Esophagus squamous epithelium (tissue), 5 donors: Measurements from ENCODE around the gene FNDC4. TPM values are rescaled to one million over a fixed set of nuclear protein-coding genes. Genes with fewer than 3 reads are reported as not detected.
A peak's percentile ranks its signal among the peaks of the same experiment; 100 is the strongest.

Source experiments
- DNase-seq: peaks from one replicate; lab custom pipeline; 2025; lab: John Stamatoyannopoulos, UW
- H3K27ac ChIP-seq, 4 donors: fragments of 200-600 bp; sonication (generic); one replicate each; pipeline ENCODE4 v1.5.1; 2016 to 2019; ENCODE audit warnings: mild to moderate bottlenecking in 1 of 4
- H3K27me3 ChIP-seq, 4 donors: fragments of 200-600 bp; sonication (generic); 1 replicate in 3 of 4; 2 replicates in 1 of 4; pipeline versions ENCODE4 v1.5.1 to v1.6.0; 2017 to 2021; ENCODE audit warnings: antibody characterized with exemption in 1 of 4
- H3K36me3 ChIP-seq, 3 donors: fragments of 200-600 bp; sonication (generic); one replicate each; pipeline ENCODE4 v1.5.1; 2016 to 2019
- H3K4me1 ChIP-seq, 3 donors: fragments of 200-600 bp; sonication (generic); one replicate each; pipeline ENCODE4 v1.5.1; 2017 to 2019
- H3K4me3 ChIP-seq, 4 donors: fragments of 200-600 bp; sonication (generic); 1 replicate in 3 of 4; 2 replicates in 1 of 4; pipeline ENCODE4 v1.5.1; 2016 to 2019; ENCODE audit warnings: mild to moderate bottlenecking in 2 of 4, moderate library complexity in 1 of 4
- H3K9me3 ChIP-seq, 3 donors: fragments of 200-600 bp; sonication (generic); one replicate each; pipeline ENCODE4 v1.5.1; 2016 to 2019
- POLR2A ChIP-seq, 4 donors: fragments of 450-650 bp; IDR thresholded peaks; one replicate each; pipeline ENCODE4 v1.6.1; 2017; ENCODE audit warnings: antibody characterized with exemption in 4 of 4, mild to moderate bottlenecking in 4 of 4, moderate library complexity in 3 of 4
- WGBS, 2 donors: methylation state at CpG; one replicate each; pipeline ENCODE4 v1.1.5; 2018; 5-methylcytosine and 5-hydroxymethylcytosine counted together
- intact Hi-C: fragments of 100-400 bp; cut with DNase I; formaldehyde crosslinking; loops from one replicate; pipeline ENCODE4 v1.15.0; 2022
- small RNA-seq, 4 donors: library from RNA; depleted of rRNA; stranded (forward); fragments of <200 nt; gene quantifications; one replicate each; pipeline ENCODE3, GENCODE V24; 2016
- total RNA-seq, 4 donors: library from RNA; depleted of rRNA; stranded (reverse); fragments of >200 nt; gene quantifications; one replicate each; pipeline ENCODE4 v1.1.0, GENCODE V29; 2016
- TF ChIP-seq, protein P1 (sequence below), 6 experiments: fragments of 450-650 bp in 4 of 6; fragments of 200-600 bp in 2 of 6; sonication (generic) in 2 of 6; IDR thresholded peaks; one replicate each; pipeline ENCODE4 v1.5.1; 2016 to 2019; ENCODE audit warnings: antibody characterized with exemption in 6 of 6, mild to moderate bottlenecking in 4 of 6, moderate library complexity in 4 of 6
- donor health status: DM: yes; HTN: yes; CAD: no.

FNDC4 gene
- total RNA-seq, 4 donors from 2014 or later: 4.6 to 28.2 (median 11.3) TPM

DNA sequence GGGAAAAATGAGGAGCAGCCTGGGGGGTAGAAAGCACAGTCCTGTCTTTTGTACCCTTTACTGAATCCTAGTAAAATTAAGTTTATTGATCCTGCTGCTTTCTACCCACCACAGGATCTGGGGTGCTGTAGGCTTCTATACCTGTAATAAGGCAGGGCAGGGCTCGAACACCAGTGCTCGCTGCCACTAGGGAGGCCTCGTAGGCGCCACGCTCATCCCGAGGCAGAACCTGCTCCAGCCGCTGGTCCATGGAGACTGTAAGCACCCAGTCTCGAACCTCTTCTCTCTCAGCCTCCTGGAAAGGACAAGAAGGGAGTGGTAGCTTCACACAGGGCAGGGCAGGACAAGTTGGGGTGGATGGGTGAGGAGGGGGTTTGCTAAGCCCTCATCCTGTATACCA lies 49.8 kb downstream of the FNDC4 start:
- DNase-seq: no peak
- TF ChIP-seq POLR2A (IDR thresholded peaks at IDR 0.05): no peak
- TF ChIP-seq, protein P1, sequence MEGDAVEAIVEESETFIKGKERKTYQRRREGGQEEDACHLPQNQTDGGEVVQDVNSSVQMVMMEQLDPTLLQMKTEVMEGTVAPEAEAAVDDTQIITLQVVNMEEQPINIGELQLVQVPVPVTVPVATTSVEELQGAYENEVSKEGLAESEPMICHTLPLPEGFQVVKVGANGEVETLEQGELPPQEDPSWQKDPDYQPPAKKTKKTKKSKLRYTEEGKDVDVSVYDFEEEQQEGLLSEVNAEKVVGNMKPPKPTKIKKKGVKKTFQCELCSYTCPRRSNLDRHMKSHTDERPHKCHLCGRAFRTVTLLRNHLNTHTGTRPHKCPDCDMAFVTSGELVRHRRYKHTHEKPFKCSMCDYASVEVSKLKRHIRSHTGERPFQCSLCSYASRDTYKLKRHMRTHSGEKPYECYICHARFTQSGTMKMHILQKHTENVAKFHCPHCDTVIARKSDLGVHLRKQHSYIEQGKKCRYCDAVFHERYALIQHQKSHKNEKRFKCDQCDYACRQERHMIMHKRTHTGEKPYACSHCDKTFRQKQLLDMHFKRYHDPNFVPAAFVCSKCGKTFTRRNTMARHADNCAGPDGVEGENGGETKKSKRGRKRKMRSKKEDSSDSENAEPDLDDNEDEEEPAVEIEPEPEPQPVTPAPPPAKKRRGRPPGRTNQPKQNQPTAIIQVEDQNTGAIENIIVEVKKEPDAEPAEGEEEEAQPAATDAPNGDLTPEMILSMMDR (IDR thresholded peaks at IDR 0.05): no peak
- intact Hi-C loops: no loop called here
- Histone ChIP-seq H3K4me3 (peak overlapping the region in 1 of 4 donors; percentile 26), H3K9me3 (no peaks in the 10 kb centered on the region), H3K27me3 (no peaks in the 10 kb centered on the region), H3K36me3 (peaks cover 16 to 77% (median 21%) of the 10 kb centered on the region in 3 donors), H3K4me1 (peaks cover 7 to 40% (median 9%) of the 10 kb centered on the region in 3 donors), H3K27ac (peak overlapping the region; percentile 81 to 90 (median 88))
- WGBS, 2 donors: 57 to 93% methylated on average over 2 to 3 of the region's 8 CpGs

DNA sequence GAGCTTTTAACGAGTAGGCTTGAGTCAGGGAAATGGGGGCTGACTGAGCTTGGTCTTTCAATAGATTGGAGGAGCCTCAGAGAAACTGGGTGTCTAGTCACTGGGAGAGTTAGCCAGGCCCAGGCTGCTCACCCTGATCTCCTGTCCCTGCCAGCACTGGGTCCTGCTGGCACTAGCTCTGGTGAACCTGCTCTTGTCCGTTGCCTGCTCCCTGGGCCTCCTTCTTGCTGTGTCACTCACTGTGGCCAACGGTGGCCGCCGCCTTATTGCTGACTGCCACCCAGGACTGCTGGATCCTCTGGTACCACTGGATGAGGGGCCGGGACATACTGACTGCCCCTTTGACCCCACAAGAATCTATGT lies 52.1 kb downstream of the FNDC4 start:
- Histone ChIP-seq H3K9me3 (no peaks in the 10 kb centered on the region), H3K27ac (peak overlapping the region; percentile 70 to 84 (median 76)), H3K4me1 (peaks cover 7 to 40% (median 9%) of the 10 kb centered on the region in 3 donors), H3K27me3 (no peaks in the 10 kb centered on the region), H3K36me3 (peaks cover 29 to 78% (median 29%) of the 10 kb centered on the region in 3 donors), H3K4me3 (peak overlapping the region; percentile 30 to 62 (median 53))
- no peak for DNase-seq
- 55 to 62% methylated on average over 2 to 6 of the region's 6 CpGs for WGBS, 2 donors
- TF ChIP-seq, protein P1 (IDR thresholded peaks at IDR 0.05): no peak
- no peak for TF ChIP-seq POLR2A (IDR thresholded peaks at IDR 0.05)
- intact Hi-C loops: no loop called here

DNA sequence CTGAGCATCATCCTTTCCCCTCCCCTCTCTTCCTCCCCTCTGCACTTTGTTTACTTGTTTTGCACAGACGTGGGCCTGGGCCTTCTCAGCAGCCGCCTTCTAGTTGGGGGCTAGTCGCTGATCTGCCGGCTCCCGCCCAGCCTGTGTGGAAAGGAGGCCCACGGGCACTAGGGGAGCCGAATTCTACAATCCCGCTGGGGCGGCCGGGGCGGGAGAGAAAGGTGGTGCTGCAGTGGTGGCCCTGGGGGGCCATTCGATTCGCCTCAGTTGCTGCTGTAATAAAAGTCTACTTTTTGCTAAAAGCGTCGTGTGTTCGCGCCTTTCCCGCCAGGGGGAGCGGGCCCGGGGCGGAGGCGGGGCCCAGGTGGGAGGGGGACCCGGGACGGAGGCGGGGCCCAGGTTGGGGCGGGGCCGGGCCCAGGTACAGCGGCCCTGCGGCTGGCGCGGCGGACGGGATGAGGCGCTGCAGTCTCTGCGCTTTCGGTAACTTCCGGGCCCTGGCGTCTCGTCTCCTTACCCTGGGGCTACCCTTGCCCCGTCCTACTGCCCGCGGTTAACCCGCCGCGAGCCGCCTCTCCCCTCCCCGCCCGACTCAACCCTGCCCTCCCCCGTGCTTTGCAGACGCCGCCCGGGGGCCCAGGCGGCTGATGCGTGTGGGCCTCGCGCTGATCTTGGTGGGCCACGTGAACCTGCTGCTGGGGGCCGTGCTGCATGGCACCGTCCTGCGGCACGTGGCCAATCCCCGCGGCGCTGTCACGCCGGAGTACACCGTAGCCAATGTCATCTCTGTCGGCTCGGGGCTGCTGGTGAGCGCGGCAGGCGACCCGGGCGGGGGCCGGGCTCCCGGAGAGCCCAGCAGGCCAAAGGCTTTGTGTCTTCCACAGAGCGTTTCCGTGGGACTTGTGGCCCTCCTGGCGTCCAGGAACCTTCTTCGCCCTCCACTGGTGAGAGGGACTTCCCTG lies 52.8 kb downstream of the FNDC4 start, which contains the start of gene KRTCAP3:
Gene KRTCAP3, plus strand, starts transcription at position 424 of the 962 bp plus-strand sequence. Its CDS starts 32 bp downstream, at position 456.
- peak within 1 kb of the TSS; percentile 70 to 84 (median 76) for H3K27ac ChIP-seq
- intact Hi-C loops: no loop called here
- peaks cover 7 to 40% (median 9%) of the 10 kb centered on the region in 3 donors for H3K4me1 ChIP-seq
- 43 to 48% methylated on average over 5 to 29 of the region's 80 CpGs for WGBS, 2 donors
- no peak for TF ChIP-seq POLR2A (IDR thresholded peaks at IDR 0.05)
- TF ChIP-seq, protein P1 (IDR thresholded peaks at IDR 0.05): peak in 5 of 6 experiments; percentile 19 to 37 (median 24)
- H3K36me3 ChIP-seq: peaks cover 34 to 78% (median 35%) of the 10 kb centered on the region in 3 donors
- H3K4me3 ChIP-seq: peak within 1 kb of the TSS; percentile 30 to 62 (median 53)
- no peaks in the 10 kb centered on the region for H3K9me3 ChIP-seq
- H3K27me3 ChIP-seq: no peaks in the 10 kb centered on the region
- no peak for DNase-seq

Small RNAs within 50 kb of the gene (small RNA-seq; reads per million reads assigned to genes)
- 0 reads per million in 4 donors for gene RNU6-986P

Other genes with a start within 250 kb of the FNDC4 start
- under 1 TPM in 2 of 4 donors, not detected in 2; 0.18 to 0.19 TPM for gene SLC30A3, start 232.2 kb downstream of the FNDC4 start, total RNA-seq
- gene DNAJC5G, start 219.8 kb downstream of the FNDC4 start, total RNA-seq: under 1 TPM in 1 of 4 donors, not detected in 3; 0.38 TPM
- not detected for gene TRIM54, start 212.8 kb downstream of the FNDC4 start, total RNA-seq
- 1 to 10 TPM in 1 of 4 donors, not detected in 3; 1.1 TPM for gene UCN, start 186.8 kb downstream of the FNDC4 start, total RNA-seq
- gene MPV17, start 172.1 kb downstream of the FNDC4 start, total RNA-seq: 10 to 100 TPM; 39.3 to 66.1 (median 48.1) TPM
- 10 to 100 TPM; 37.2 to 59.7 (median 52.3) TPM for gene GTF3C2, start 138.4 kb downstream of the FNDC4 start, total RNA-seq
- gene EIF2B4, start 124.9 kb downstream of the FNDC4 start, total RNA-seq: 10 to 100 TPM; 30.4 to 44.3 (median 38.3) TPM
- gene SNX17, start 124.6 kb downstream of the FNDC4 start, total RNA-seq: 100 to 1,000 TPM in 1 of 4 donors, 10 to 100 TPM in 3; 53.5 to 106 (median 75.8) TPM
- 10 to 100 TPM in 3 of 4 donors, 1 to 10 TPM in 1; 6.4 to 15.6 (median 12.8) TPM for gene ZNF513, start 114.5 kb downstream of the FNDC4 start, total RNA-seq
- 10 to 100 TPM; 51.9 to 77.1 (median 67.4) TPM for gene PPM1G, start 85.6 kb downstream of the FNDC4 start, total RNA-seq
- 10 to 100 TPM; 66.6 to 89.6 (median 81.5) TPM for gene NRBP1, start 66.6 kb downstream of the FNDC4 start, total RNA-seq
- gene KRTCAP3, start 52.8 kb downstream of the FNDC4 start, total RNA-seq: 10 to 100 TPM in 3 of 4 donors, 1 to 10 TPM in 1; 9.8 to 29.3 (median 19.1) TPM
- 10 to 100 TPM in 3 of 4 donors, 1 to 10 TPM in 1; 7.6 to 19.6 (median 13.5) TPM for gene IFT172, start 5.5 kb downstream of the FNDC4 start, total RNA-seq
- 1 to 10 TPM in 1 of 4 donors, under 1 TPM in 3; 0.21 to 1.9 (median 0.41) TPM for gene GCKR, start 1.6 kb upstream of the FNDC4 start, total RNA-seq
- 10 to 100 TPM in 3 of 4 donors, 1 to 10 TPM in 1; 7.1 to 18.9 (median 15.7) TPM for gene ZNF512, start 87.8 kb upstream of the FNDC4 start, total RNA-seq
- gene CCDC121, start 133.8 kb upstream of the FNDC4 start, total RNA-seq: 1 to 10 TPM in 2 of 4 donors, under 1 TPM in 2; 0.44 to 3.1 (median 1.4) TPM
- 10 to 100 TPM; 17.3 to 36.4 (median 31.6) TPM for gene GPN1, start 133.8 kb upstream of the FNDC4 start, total RNA-seq
- gene SUPT7L, start 168.4 kb upstream of the FNDC4 start, total RNA-seq: 10 to 100 TPM; 10.5 to 25.4 (median 14.2) TPM
- gene SLC4A1AP, start 168.7 kb upstream of the FNDC4 start, total RNA-seq: 10 to 100 TPM; 15.4 to 27.0 (median 24.1) TPM